ENCODE data around the gene AMZ2.
"Not testable (repeated sequence)": the region's sequence is repeated elsewhere in the genome, so short reads cannot be mapped to it uniquely, and the experiment has no call there.

AMZ2 gene

GRCh38 chr17:68247445-68248198 is at the start of gene AMZ2:
Gene AMZ2, plus strand, starts transcription at chr17:68248043. Its CDS starts 2,145 bp downstream, at chr17:68250188.
- peak; percentile 48 to 81 for DNase-seq

- no peak for DNase-seq
These were observed 48.7 kb upstream of the AMZ2 start for GRCh38 chr17:68198931-68199836.

GRCh38 chr17:68199837-68200688 is 47.8 kb upstream of the AMZ2 start:
- DNase-seq, result no peak

- peak in 1 of 2 experiments; percentile 41 for DNase-seq
These were observed 47.0 kb upstream of the AMZ2 start for GRCh38 chr17:68200689-68201417.

- not testable (repeated sequence) for DNase-seq
These were observed 46.4 kb upstream of the AMZ2 start for GRCh38 chr17:68201418-68201771.

- DNase-seq, result not testable (repeated sequence)
These were observed 45.5 kb upstream of the AMZ2 start for GRCh38 chr17:68202321-68202720.

- no peak for DNase-seq
These were observed 43.1 kb upstream of the AMZ2 start for GRCh38 chr17:68204736-68205135.

- peak in 1 of 2 experiments; percentile 84 for DNase-seq
These were observed 42.5 kb upstream of the AMZ2 start for GRCh38 chr17:68205251-68205807.

GRCh38 chr17:68205808-68206720 is 41.8 kb upstream of the AMZ2 start:
- DNase-seq, result no peak

GRCh38 chr17:68207651-68208253 is 40.1 kb upstream of the AMZ2 start:
- DNase-seq, result no peak

GRCh38 chr17:68208651-68209050 is 39.2 kb upstream of the AMZ2 start:
- not testable (repeated sequence) for DNase-seq

GRCh38 chr17:68209191-68209900 is 38.5 kb upstream of the AMZ2 start:
- not testable (repeated sequence) for DNase-seq

GRCh38 chr17:68210570-68211315 is 37.1 kb upstream of the AMZ2 start:
- DNase-seq, result no peak

- DNase-seq, result not testable (repeated sequence)
These were observed 34.1 kb upstream of the AMZ2 start for GRCh38 chr17:68213428-68214411.

GRCh38 chr17:68215453-68215852 is 32.4 kb upstream of the AMZ2 start:
- not testable (repeated sequence) for DNase-seq

GRCh38 chr17:68219429-68219828 is 28.4 kb upstream of the AMZ2 start:
- DNase-seq, result not testable (repeated sequence)

- not testable (repeated sequence) for DNase-seq
These were observed 27.7 kb upstream of the AMZ2 start for GRCh38 chr17:68220186-68220585.

All from cerebellar nuclear complex (tissue), 1 donor.